H9 (cell line): ENCODE results near the gene LRP2BP. TPM values are rescaled to one million over a fixed set of nuclear protein-coding genes. Genes with fewer than 3 reads are reported as not detected.

Experiments used
- DNase-seq: peaks from one replicate; pipeline ENCODE4 v3.0.0-alpha.2; 2017
- H2AFZ ChIP-seq: one replicate; pipeline ENCODE4 v1.6.1; 2013; ENCODE audit warnings: mild to moderate bottlenecking, low read length, control low read depth, moderate library complexity
- H2AK5ac ChIP-seq: 2 replicates; pipeline ENCODE4 v1.6.1; 2013; ENCODE audit warnings: low read length, control low read depth, mixed read lengths; ENCODE audit not compliant: insufficient read length
- H2BK120ac ChIP-seq: one replicate; pipeline ENCODE4 v1.6.1; 2013; ENCODE audit warnings: low read depth, mild to moderate bottlenecking, low read length, control low read depth, inconsistent platforms; ENCODE audit not compliant: poor library complexity, severe bottlenecking
- H2BK12ac ChIP-seq: 2 replicates; pipeline ENCODE4 v1.6.1; 2013; ENCODE audit warnings: low read length, control low read depth, mixed read lengths, low read depth; ENCODE audit not compliant: insufficient read length
- H2BK15ac ChIP-seq: 2 replicates; pipeline ENCODE4 v1.6.1; 2013; ENCODE audit warnings: low read depth, low read length, control low read depth
- H2BK20ac ChIP-seq: one replicate; pipeline ENCODE4 v1.6.1; 2013; ENCODE audit warnings: low read depth, mild to moderate bottlenecking, low read length, control low read depth, inconsistent platforms; ENCODE audit not compliant: poor library complexity, severe bottlenecking
- H2BK5ac ChIP-seq: 2 replicates; pipeline ENCODE4 v1.6.1; 2013; ENCODE audit warnings: low read length, control low read depth, mixed read lengths; ENCODE audit not compliant: insufficient read length
- H3K14ac ChIP-seq: 2 replicates; pipeline ENCODE4 v1.6.1; 2013; ENCODE audit warnings: low read length, control low read depth; ENCODE audit not compliant: insufficient read depth
- H3K18ac ChIP-seq: 2 replicates; pipeline ENCODE4 v1.6.1; 2013; ENCODE audit warnings: low read depth, mild to moderate bottlenecking, mixed read lengths, low read length, control low read depth; ENCODE audit not compliant: insufficient read length
- H3K23ac ChIP-seq: 2 replicates; pipeline ENCODE4 v1.6.1; 2013; ENCODE audit warnings: low read length, control low read depth, mixed read lengths, low read depth; ENCODE audit not compliant: insufficient read length
- H3K23me2 ChIP-seq: 2 replicates; pipeline ENCODE4 v1.6.1; 2013; ENCODE audit warnings: low read depth, mild to moderate bottlenecking, mixed read lengths, low read length, control low read depth; ENCODE audit not compliant: insufficient read length, poor library complexity, severe bottlenecking
- H3K27ac ChIP-seq: 2 replicates; pipeline ENCODE4 v1.5.1; 2013; ENCODE audit warnings: low read length, control low read depth, mixed read lengths, low read depth; ENCODE audit not compliant: insufficient read length
- H3K27me3 ChIP-seq: 2 replicates; pipeline ENCODE4 v1.6.1; 2013; ENCODE audit warnings: low read length, control low read depth, inconsistent platforms; ENCODE audit not compliant: insufficient read depth
- H3K4ac ChIP-seq: 2 replicates; pipeline ENCODE4 v1.6.1; 2013; ENCODE audit warnings: low read depth, mild to moderate bottlenecking, control low read depth, inconsistent platforms, low read length, moderate library complexity
- H3K4me1 ChIP-seq: 2 replicates; pipeline ENCODE4 v1.6.1; 2013; ENCODE audit warnings: low read length, control low read depth, inconsistent platforms; ENCODE audit not compliant: insufficient read depth
- H3K4me2 ChIP-seq: 2 replicates; pipeline ENCODE4 v1.6.1; 2013; ENCODE audit warnings: low read length, control low read depth, mixed read lengths; ENCODE audit not compliant: insufficient read length, insufficient read depth
- H3K56ac ChIP-seq: 2 replicates; pipeline ENCODE4 v1.6.1; 2013; ENCODE audit warnings: low read depth, mild to moderate bottlenecking, mixed read lengths, low read length, control low read depth; ENCODE audit not compliant: insufficient read length
- H3K79me1 ChIP-seq: 2 replicates; pipeline ENCODE4 v1.6.1; 2013; ENCODE audit warnings: low read depth, mild to moderate bottlenecking, moderate library complexity, low read length, control low read depth, inconsistent platforms; ENCODE audit not compliant: insufficient read depth, poor library complexity, severe bottlenecking
- H3K79me2 ChIP-seq: 2 replicates; pipeline ENCODE4 v1.6.1; 2013; ENCODE audit warnings: low read length, control low read depth, inconsistent platforms; ENCODE audit not compliant: insufficient read depth
- H3K9ac ChIP-seq: 2 replicates; pipeline ENCODE4 v1.6.1; 2013; ENCODE audit warnings: low read length, control low read depth, mixed read lengths; ENCODE audit not compliant: insufficient read length; ENCODE audit errors: extremely low read depth
- H3K9me3 ChIP-seq: one replicate; pipeline ENCODE4 v1.6.1; 2013; ENCODE audit warnings: low read depth, low read length, inconsistent platforms; ENCODE audit not compliant: control insufficient read depth
- H3T11ph ChIP-seq: one replicate; pipeline ENCODE4 v1.6.1; 2013; ENCODE audit warnings: mild to moderate bottlenecking, low read length, control low read depth, inconsistent platforms
- H4K20me1 ChIP-seq: one replicate; pipeline ENCODE4 v1.6.1; 2013; ENCODE audit not compliant: control insufficient read depth, insufficient read length, insufficient read depth
- H4K5ac ChIP-seq: 2 replicates; pipeline ENCODE4 v1.6.1; 2013; ENCODE audit warnings: low read depth, mild to moderate bottlenecking, mixed read lengths, low read length, control low read depth; ENCODE audit not compliant: insufficient read length
- H4K8ac ChIP-seq: replicated peaks from 2 replicates; pipeline ENCODE4 v1.6.1; 2013; ENCODE audit warnings: low read length, control low read depth, mixed read lengths, low read depth; ENCODE audit not compliant: insufficient read length
- H4K91ac ChIP-seq: 2 replicates; pipeline ENCODE4 v1.6.1; 2013; ENCODE audit warnings: low read depth, mild to moderate bottlenecking, moderate library complexity, mixed read lengths, low read length, control low read depth; ENCODE audit not compliant: insufficient read length
- H3K27ac Mint-ChIP-seq, 3 experiments: 2 replicates in 2 of 3; 3 replicates in 1 of 3; pipeline ENCODE4 v1.8.0; 2020 to 2021; ENCODE audit warnings: mixed read lengths in 3 of 3, mild to moderate bottlenecking in 1 of 3, moderate library complexity in 1 of 3
- H3K27me3 Mint-ChIP-seq: 2 replicates; pipeline ENCODE4 v1.8.0; 2021; ENCODE audit warnings: low read depth, mild to moderate bottlenecking, moderate library complexity, mixed read lengths
- H3K36me3 Mint-ChIP-seq, 3 experiments: 2 replicates in 2 of 3; 3 replicates in 1 of 3; pipeline ENCODE4 v1.8.0; 2020 to 2021; ENCODE audit warnings: low read depth in 3 of 3, mixed read lengths in 3 of 3; ENCODE audit not compliant: insufficient read depth in 1 of 3
- H3K4me1 Mint-ChIP-seq, 2 experiments: 2 replicates each; pipeline ENCODE4 v1.8.0; 2020; ENCODE audit warnings: mixed read lengths in 2 of 2
- H3K4me3 Mint-ChIP-seq, 2 experiments: 2 replicates in 1 of 2; 3 replicates in 1 of 2; pipeline ENCODE4 v1.8.0; 2020 to 2021; ENCODE audit warnings: mild to moderate bottlenecking in 2 of 2, mixed read lengths in 2 of 2, moderate library complexity in 1 of 2
- H3K9me3 Mint-ChIP-seq, 2 experiments: 2 replicates in 1 of 2; 3 replicates in 1 of 2; pipeline ENCODE4 v1.8.0; 2020; ENCODE audit warnings: mild to moderate bottlenecking in 2 of 2, mixed read lengths in 2 of 2, moderate library complexity in 1 of 2
- CTCF ChIP-seq: fragments of 200-600 bp; sonication (generic); conservative IDR thresholded peaks from 3 replicates; pipeline ENCODE4 v1.8.0; 2021; ENCODE audit warnings: antibody characterized with exemption, mild to moderate bottlenecking
- WGBS: extraction: QIAGEN DNeasy Blood & Tissue Kit; methylation state at CpG from one replicate; pipeline ENCODE4 v1.1.7; 2013; ENCODE audit warnings: missing lambda C conversion rate, low lambda C conversion rate, mixed read lengths; ENCODE audit not compliant: insufficient read length; ENCODE audit errors: extremely low coverage; 5-methylcytosine and 5-hydroxymethylcytosine counted together
- total RNA-seq: library from RNA; stranded (reverse); gene quantifications from 2 replicates; pipeline ENCODE4 v1.2.1, GENCODE V29; 2021

LRP2BP gene
- total RNA-seq, 1 experiment from 2014 or later, result 0.46 TPM

DNA sequence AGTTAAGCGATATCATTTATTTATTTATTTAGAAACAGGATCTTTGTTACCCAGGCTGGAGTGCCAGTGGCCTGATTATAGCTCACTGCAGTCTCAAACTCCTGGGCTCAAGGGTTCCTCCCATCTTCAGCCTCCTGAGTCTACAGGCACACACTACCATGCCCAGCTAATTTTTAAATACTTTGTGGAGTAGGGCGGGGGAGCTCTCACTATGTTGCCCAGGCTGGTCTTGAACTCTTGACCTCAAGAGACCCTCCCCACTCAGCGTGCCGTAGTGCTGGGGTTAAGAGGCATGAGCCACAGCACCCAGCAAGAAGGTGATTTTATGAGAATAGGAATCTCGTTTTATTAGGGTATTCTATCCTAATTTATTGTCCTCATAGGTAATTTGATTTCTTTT lies 33.9 kb upstream of the LRP2BP start:
- no peak overlapping the region for H3K27ac Mint-ChIP-seq

More for the DNA sequence above, 33.9 kb upstream of the LRP2BP start:
- no peak overlapping the region for H2AFZ ChIP-seq
- no peak overlapping the region for H3K27ac ChIP-seq
- H4K8ac ChIP-seq, result no peak overlapping the region
- H2BK12ac ChIP-seq, result no peak overlapping the region
- Mint-ChIP-seq H3K4me1 (peaks cover 5 to 6% of the 10 kb centered on the region in 2 experiments), H3K4me3 (no peak overlapping the region), H3K27me3 (no peaks in the 10 kb centered on the region), H3K36me3 (no peaks in the 10 kb centered on the region), H3K9me3 (no peaks in the 10 kb centered on the region; a peak in 1 of 5 replicates)
- no peaks in the 10 kb centered on the region for H4K20me1 ChIP-seq
- no peak overlapping the region for H3K14ac ChIP-seq
- no peak for DNase-seq
- H3T11ph ChIP-seq, result no peak overlapping the region
- no peak overlapping the region for H3K9ac ChIP-seq
- no peaks in the 10 kb centered on the region for H3K27me3 ChIP-seq
- H3K9me3 ChIP-seq, result no peaks in the 10 kb centered on the region
- no peaks in the 10 kb centered on the region for H3K79me1 ChIP-seq
- H2AK5ac ChIP-seq, result no peak overlapping the region
- H3K23me2 ChIP-seq, result peaks cover 5% of the 10 kb centered on the region
- no peak overlapping the region for H3K18ac ChIP-seq
- no peak overlapping the region for H3K23ac ChIP-seq
- H4K5ac ChIP-seq, result no peak overlapping the region
- H3K4me1 ChIP-seq, result no peaks in the 10 kb centered on the region; the same call in 1 of the 2 replicates
- WGBS, result no CpG with 5 or more reads among the region's 5 CpGs
- H2BK120ac ChIP-seq, result no peak overlapping the region
- no peak overlapping the region for H3K4ac ChIP-seq
- no peak overlapping the region for H3K4me2 ChIP-seq
- no peak overlapping the region for H4K91ac ChIP-seq
- no peak overlapping the region for H3K56ac ChIP-seq
- no peak for TF ChIP-seq CTCF
- no peak overlapping the region for H2BK5ac ChIP-seq
- no peak overlapping the region for H2BK20ac ChIP-seq
- no peak overlapping the region for H2BK15ac ChIP-seq
- H3K79me2 ChIP-seq, result no peaks in the 10 kb centered on the region
